A673 (cell line): ENCODE data around the gene TERT. TPM values are rescaled to one million over a fixed set of nuclear protein-coding genes. Genes with fewer than 3 reads are reported as not detected.

ENCODE experiments used
- BruUV-seq: library from RNA; stranded (reverse); fragments of 400-500 nt; replicated peaks from 2 replicates; lab custom pipeline; 2021; lab: Mats Ljungman, UMichigan
- CTCF ChIA-PET: fragments of 300-600 bp; sonication (Branson Sonifier 250); formaldehyde crosslinking; loops from one replicate; lab custom pipeline; 2022; ENCODE audit warnings: antibody characterized with exemption; lab: Charles Lee
- POLR2A ChIA-PET: fragments of 300-600 bp; sonication (Branson Sonifier 250); formaldehyde crosslinking; loops from one replicate; lab custom pipeline; 2022; ENCODE audit warnings: antibody characterized with exemption; ENCODE audit not compliant: low non-redundant PET; lab: Charles Lee
- DNase-seq: peaks from one replicate; pipeline ENCODE4 v3.0.0-alpha.2; 2015; ENCODE audit warnings: low spot score
- H3K27ac ChIP-seq: fragments of 200-600 bp; sonication (generic); 2 replicates; pipeline ENCODE4 v1.5.1; 2016; ENCODE audit warnings: mixed run types, low read depth, mild to moderate bottlenecking, mixed read lengths, antibody characterized with exemption, low read length; ENCODE audit not compliant: poor library complexity, severe bottlenecking
- H3K27me3 ChIP-seq: fragments of 200-600 bp; sonication (generic); replicated peaks from 2 replicates; pipeline ENCODE4 v1.6.1; 2017; ENCODE audit warnings: mixed run types, low read depth, mild to moderate bottlenecking, mixed read lengths, antibody characterized with exemption, low read length; ENCODE audit not compliant: insufficient read depth, poor library complexity
- H3K36me3 ChIP-seq: fragments of 200-600 bp; sonication (generic); 2 replicates; pipeline ENCODE4 v1.6.1; 2016; ENCODE audit warnings: mixed run types, mild to moderate bottlenecking, mixed read lengths, antibody characterized with exemption, low read length; ENCODE audit not compliant: insufficient read depth, poor library complexity, severe bottlenecking
- H3K4me1 ChIP-seq: fragments of 200-600 bp; sonication (generic); 2 replicates; pipeline ENCODE4 v1.6.1; 2017; ENCODE audit warnings: mixed run types, mild to moderate bottlenecking, mixed read lengths, antibody characterized with exemption, low read length; ENCODE audit not compliant: insufficient read depth, poor library complexity, severe bottlenecking
- H3K4me3 ChIP-seq: fragments of 200-600 bp; sonication (generic); 2 replicates; pipeline ENCODE4 v1.5.1; 2016; ENCODE audit warnings: low read depth, mixed run types, mild to moderate bottlenecking, mixed read lengths, low read length; ENCODE audit not compliant: poor library complexity, severe bottlenecking
- H3K9me3 ChIP-seq: fragments of 200-600 bp; sonication (generic); 2 replicates; pipeline ENCODE4 v1.6.1; 2016; ENCODE audit warnings: mixed run types, low read depth, mild to moderate bottlenecking, mixed read lengths, antibody characterized with exemption, low read length; ENCODE audit not compliant: poor library complexity, severe bottlenecking
- EZH2 ChIP-seq: fragments of 200-600 bp; sonication (generic); IDR thresholded peaks from 2 replicates; pipeline ENCODE4 v1.6.1; 2017; ENCODE audit warnings: borderline replicate concordance, low read depth, mild to moderate bottlenecking, mixed read lengths, antibody characterized with exemption, low read length; ENCODE audit not compliant: poor library complexity, severe bottlenecking
- intact Hi-C: fragments of 100-400 bp; cut with micrococcal nuclease; formaldehyde crosslinking; loops from one replicate; pipeline ENCODE4 v1.10.0; 2022; ENCODE audit not compliant: unreplicated experiment
- total RNA-seq: library from RNA; stranded (reverse); gene quantifications from 2 replicates; pipeline ENCODE4 v1.2.3, GENCODE V29; 2021
- TF ChIP-seq, protein P1 (sequence below): fragments of 300-800, 200-600 bp; sonication (generic); conservative IDR thresholded peaks from 2 replicates; pipeline ENCODE4 v1.5.1; 2017; ENCODE audit warnings: low read depth, mild to moderate bottlenecking, antibody characterized with exemption, low read length, moderate library complexity, mixed read lengths

Gene TERT
- total RNA-seq, 1 experiment from 2014 or later, result 14.2 TPM

DNA sequence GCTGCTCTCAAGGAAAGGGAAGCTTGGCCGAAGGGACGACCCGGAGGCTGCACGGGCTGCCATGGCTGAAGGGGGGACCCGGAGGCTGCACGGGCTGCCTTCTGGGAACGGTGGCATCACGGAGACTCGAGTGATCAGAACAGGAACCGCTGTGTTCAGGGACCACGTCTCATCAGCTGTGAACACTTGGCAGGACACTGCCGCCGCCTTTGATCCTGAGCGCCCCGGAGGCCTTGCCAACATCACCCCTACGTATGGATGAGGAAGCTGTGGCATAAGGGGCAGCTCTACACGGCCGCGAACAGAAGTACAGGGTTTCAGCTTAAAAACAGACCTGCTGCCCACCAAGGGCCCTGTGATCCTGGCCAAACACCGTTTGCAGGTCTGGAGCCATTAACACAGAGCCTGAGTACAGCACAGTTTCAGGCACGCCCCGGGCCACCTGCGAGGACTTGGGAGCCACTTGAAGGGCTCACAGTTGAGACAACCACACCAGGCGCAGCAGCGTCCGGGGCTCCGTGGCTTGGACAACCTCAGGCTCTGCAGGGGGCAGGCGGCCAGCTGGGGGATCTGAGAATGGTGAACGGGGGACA lies 23.9 kb upstream of the TERT start:
- no TSS peak for BruUV-seq
- CTCF ChIA-PET, result no interaction called here
- POLR2A ChIA-PET, result no interaction called here
- no peak overlapping the region for H3K4me3 ChIP-seq
- H3K4me1 ChIP-seq, result no peaks in the 10 kb centered on the region
- no peak overlapping the region for H3K27ac ChIP-seq
- TF ChIP-seq EZH2, result no peak
- TF ChIP-seq, protein P1, sequence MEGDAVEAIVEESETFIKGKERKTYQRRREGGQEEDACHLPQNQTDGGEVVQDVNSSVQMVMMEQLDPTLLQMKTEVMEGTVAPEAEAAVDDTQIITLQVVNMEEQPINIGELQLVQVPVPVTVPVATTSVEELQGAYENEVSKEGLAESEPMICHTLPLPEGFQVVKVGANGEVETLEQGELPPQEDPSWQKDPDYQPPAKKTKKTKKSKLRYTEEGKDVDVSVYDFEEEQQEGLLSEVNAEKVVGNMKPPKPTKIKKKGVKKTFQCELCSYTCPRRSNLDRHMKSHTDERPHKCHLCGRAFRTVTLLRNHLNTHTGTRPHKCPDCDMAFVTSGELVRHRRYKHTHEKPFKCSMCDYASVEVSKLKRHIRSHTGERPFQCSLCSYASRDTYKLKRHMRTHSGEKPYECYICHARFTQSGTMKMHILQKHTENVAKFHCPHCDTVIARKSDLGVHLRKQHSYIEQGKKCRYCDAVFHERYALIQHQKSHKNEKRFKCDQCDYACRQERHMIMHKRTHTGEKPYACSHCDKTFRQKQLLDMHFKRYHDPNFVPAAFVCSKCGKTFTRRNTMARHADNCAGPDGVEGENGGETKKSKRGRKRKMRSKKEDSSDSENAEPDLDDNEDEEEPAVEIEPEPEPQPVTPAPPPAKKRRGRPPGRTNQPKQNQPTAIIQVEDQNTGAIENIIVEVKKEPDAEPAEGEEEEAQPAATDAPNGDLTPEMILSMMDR, result no peak
- DNase-seq, result no peak
- no peaks in the 10 kb centered on the region for H3K9me3 ChIP-seq
- H3K36me3 ChIP-seq, result peaks cover 42% of the 10 kb centered on the region
- intact Hi-C loops, result no loop called here
- no peaks in the 10 kb centered on the region for H3K27me3 ChIP-seq

DNA sequence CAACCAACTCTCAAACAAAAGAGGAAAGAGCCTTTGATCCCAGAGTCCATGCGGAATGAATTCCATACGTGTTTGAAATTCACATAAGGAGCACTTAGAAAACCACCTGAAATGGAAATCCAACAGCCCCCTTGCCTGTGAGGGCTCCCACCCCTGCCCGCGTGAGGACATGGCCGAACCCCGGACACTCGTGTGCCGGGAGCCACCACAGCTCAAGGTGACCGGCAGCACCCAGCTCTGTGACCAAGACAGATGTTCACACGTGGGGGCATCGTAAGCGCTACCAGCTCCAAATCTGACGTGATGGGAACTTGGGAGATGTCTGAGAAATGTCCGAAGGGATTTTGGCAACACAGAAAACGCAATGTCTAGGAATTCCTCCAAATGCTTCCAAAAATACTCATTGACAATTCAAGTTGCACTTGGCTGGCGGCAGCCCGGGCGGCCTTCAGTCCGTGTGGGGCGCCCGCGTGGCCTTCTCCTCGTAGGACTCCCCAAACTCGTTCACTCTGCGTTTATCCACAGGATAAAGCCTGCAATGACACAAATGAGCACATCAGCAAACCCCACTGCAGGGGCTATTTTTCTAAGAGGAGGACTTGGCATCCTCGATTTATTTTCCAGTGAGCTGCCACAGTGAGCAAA lies 23.2 kb upstream of the TERT start:
- no peaks in the 10 kb centered on the region for H3K9me3 ChIP-seq
- BruUV-seq, result TSS peak; percentile 70
- H3K4me3 ChIP-seq, result no peak overlapping the region
- H3K27me3 ChIP-seq, result no peaks in the 10 kb centered on the region
- DNase-seq, result no peak
- intact Hi-C loops, result no loop called here
- H3K27ac ChIP-seq, result no peak overlapping the region
- TF ChIP-seq, protein P1, result no peak
- no peak for TF ChIP-seq EZH2
- no peaks in the 10 kb centered on the region for H3K4me1 ChIP-seq
- ChIA-PET CTCF (no interaction called here), POLR2A (no interaction called here)
- peaks cover 36% of the 10 kb centered on the region for H3K36me3 ChIP-seq

DNA sequence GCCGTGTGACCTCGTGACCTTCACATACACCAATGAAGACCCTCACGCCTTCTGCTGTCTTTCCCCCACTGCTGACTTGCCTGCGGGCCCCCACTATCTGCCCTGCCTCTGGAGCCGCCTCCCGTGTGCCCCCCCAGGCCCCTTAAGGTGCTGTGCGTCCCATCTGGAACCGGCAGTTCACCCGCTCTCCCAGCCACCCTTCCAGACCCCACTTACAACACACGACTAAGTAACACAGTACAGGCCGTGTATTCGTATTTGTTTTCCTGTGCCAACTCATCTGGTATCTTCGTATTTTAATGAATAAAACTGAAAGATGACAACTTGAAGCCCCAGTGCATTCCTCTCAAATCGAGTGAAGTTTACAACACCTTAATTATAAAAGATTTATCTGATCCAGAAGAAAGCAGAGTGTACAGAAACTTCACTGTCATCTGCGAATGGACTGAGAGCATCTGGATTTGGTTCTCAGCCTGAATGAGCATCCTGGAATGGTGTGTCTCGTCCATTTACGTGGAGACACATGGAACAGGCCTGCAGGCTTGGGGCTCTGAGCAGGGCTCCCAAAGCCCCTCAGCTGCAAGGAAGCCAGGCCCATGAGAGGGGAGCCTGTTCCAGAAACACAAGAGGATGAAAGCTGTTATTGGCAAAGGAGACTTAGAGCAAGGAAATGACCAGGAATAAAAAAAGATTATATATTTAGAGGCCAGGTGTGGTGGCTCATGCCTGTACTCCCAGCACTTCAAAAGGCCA lies 21.9 kb upstream of the TERT start:
- ChIA-PET CTCF (no interaction called here), POLR2A (no interaction called here)
- Histone ChIP-seq H3K4me1 (no peaks in the 10 kb centered on the region), H3K36me3 (peaks cover 33% of the 10 kb centered on the region), H3K27me3 (no peaks in the 10 kb centered on the region), H3K4me3 (no peak overlapping the region), H3K9me3 (no peaks in the 10 kb centered on the region), H3K27ac (no peak overlapping the region)
- no TSS peak for BruUV-seq
- intact Hi-C loops, result no loop called here
- no peak for DNase-seq
- TF ChIP-seq EZH2, result no peak
- TF ChIP-seq, protein P1, result no peak
